Measurements from ENCODE around the gene GRM1. TPM values are rescaled to one million over a fixed set of nuclear protein-coding genes. Genes with fewer than 3 reads are reported as not detected.

Gene GRM1
- total RNA-seq, 1 donor from 2014 or later, result 0.09 TPM

- peaks cover 4% of the 10 kb centered on the region for H3K4me1 ChIP-seq
- intact Hi-C loops (cut with DNase I), result no loop called here
- H3K27me3 ChIP-seq (ENCODE audit: low read depth), result no peaks in the 10 kb centered on the region
- no peaks in the 10 kb centered on the region for H3K9me3 ChIP-seq
- TF ChIP-seq CTCF (IDR thresholded peaks at IDR 0.05), result no peak
- no peak overlapping the region for H3K27ac ChIP-seq
- ATAC-seq (peak; percentile 62 to 66), DNase-seq (no peak)
- H3K4me3 ChIP-seq, result no peak overlapping the region
- H3K36me3 ChIP-seq, result no peaks in the 10 kb centered on the region
Observed at GRCh38 chr6:146289816-146290588, 261.1 kb downstream of the GRM1 start.

GRCh38 chr6:146290589-146290901, 261.7 kb downstream of the GRM1 start:
- Histone ChIP-seq H3K4me1 (peaks cover 4% of the 10 kb centered on the region), H3K9me3 (no peaks in the 10 kb centered on the region), H3K36me3 (no peaks in the 10 kb centered on the region), H3K27me3 (ENCODE audit: low read depth) (no peaks in the 10 kb centered on the region), H3K27ac (no peak overlapping the region), H3K4me3 (no peak overlapping the region)
- ATAC-seq, result no peak
- DNase-seq, result no peak
- intact Hi-C loops (cut with DNase I), result no loop called here
- no peak for TF ChIP-seq CTCF (IDR thresholded peaks at IDR 0.05)

- no peak overlapping the region for H3K4me3 ChIP-seq
- DNase-seq, result no peak
- intact Hi-C loops (cut with DNase I), result no loop called here
Observed at GRCh38 chr6:146292506-146292905, 263.6 kb downstream of the GRM1 start.

GRCh38 chr6:146295695-146296094, 266.8 kb downstream of the GRM1 start:
- Histone ChIP-seq H3K4me3 (no peak overlapping the region), H3K4me1 (no peaks in the 10 kb centered on the region), H3K27ac (no peak overlapping the region), H3K9me3 (no peaks in the 10 kb centered on the region), H3K27me3 (ENCODE audit: low read depth) (no peaks in the 10 kb centered on the region), H3K36me3 (no peaks in the 10 kb centered on the region)
- ATAC-seq (no peak), DNase-seq (no peak)
- TF ChIP-seq CTCF (IDR thresholded peaks at IDR 0.05), result no peak
- intact Hi-C loops (cut with DNase I), result no loop called here

More at GRCh38 chr6:146292506-146292905, 263.6 kb downstream of the GRM1 start:
- no peak for ATAC-seq
- no peaks in the 10 kb centered on the region for H3K27me3 ChIP-seq (ENCODE audit: low read depth)
- peaks cover 4% of the 10 kb centered on the region for H3K4me1 ChIP-seq
- H3K9me3 ChIP-seq, result no peaks in the 10 kb centered on the region
- H3K36me3 ChIP-seq, result no peaks in the 10 kb centered on the region
- H3K27ac ChIP-seq, result no peak overlapping the region
- no peak for TF ChIP-seq CTCF (IDR thresholded peaks at IDR 0.05)

- H3K4me1 ChIP-seq, result no peaks in the 10 kb centered on the region
- H3K9me3 ChIP-seq, result no peaks in the 10 kb centered on the region
- no peak overlapping the region for H3K27ac ChIP-seq
- no peak for TF ChIP-seq CTCF (IDR thresholded peaks at IDR 0.05)
- H3K36me3 ChIP-seq, result no peaks in the 10 kb centered on the region
- ATAC-seq (no peak), DNase-seq (no peak)
- no peak overlapping the region for H3K4me3 ChIP-seq
- no peaks in the 10 kb centered on the region for H3K27me3 ChIP-seq (ENCODE audit: low read depth)
- intact Hi-C loops (cut with DNase I), result no loop called here
Observed at GRCh38 chr6:146297815-146298214, 269.0 kb downstream of the GRM1 start.
